ENCODE data around the gene TNFRSF8. TPM values are rescaled to one million over a fixed set of nuclear protein-coding genes. Genes with fewer than 3 reads are reported as not detected.

Gene TNFRSF8
- total and polyA plus RNA-seq, 9 of the 15 experiments (the other 6 are each of a cell fraction or from before 2014, with no cell fraction given), result 3.5 to 38.4 (median 17.1) TPM

DNA sequence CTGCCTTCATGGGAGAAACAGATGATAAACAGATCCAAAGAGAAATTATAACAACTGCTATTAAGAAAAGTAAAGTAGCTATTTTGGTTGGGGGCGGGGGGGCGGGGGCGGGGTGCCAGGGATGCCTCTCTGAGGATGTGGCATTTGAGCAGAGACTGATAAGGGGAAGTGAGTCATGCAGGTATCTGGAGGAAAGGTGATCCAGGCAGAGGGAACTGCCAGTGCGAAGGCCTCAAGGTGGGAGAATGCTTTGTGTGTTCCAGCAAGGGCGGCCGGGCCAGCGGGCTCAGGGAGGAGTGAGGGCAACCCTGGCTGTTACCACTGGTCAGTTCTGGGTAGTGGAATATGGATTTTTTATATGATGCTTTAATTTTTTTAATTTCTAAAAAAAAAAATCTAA, 96.7 kb downstream of the TNFRSF8 start (continued):
- no peak for TF ChIP-seq ETV6 (IDR thresholded peaks at IDR 0.05; ENCODE audit: borderline replicate concordance in 1 of 2, low read depth in 2 of 2, low read length in 1 of 2)
- TF ChIP-seq ETV6 (CRISPR knock-in tag; IDR thresholded peaks at IDR 0.05; ENCODE audit: borderline replicate concordance), result no peak
- TF ChIP-seq ZNF696 (CRISPR knock-in tag; conservative IDR thresholded peaks at IDR 0.05), result no peak
- TF ChIP-seq CBX8 (IDR thresholded peaks at IDR 0.05; ENCODE audit: borderline replicate concordance, extremely low read depth, low read depth, low read length, poor library complexity, severe bottlenecking), result no peak

DNA sequence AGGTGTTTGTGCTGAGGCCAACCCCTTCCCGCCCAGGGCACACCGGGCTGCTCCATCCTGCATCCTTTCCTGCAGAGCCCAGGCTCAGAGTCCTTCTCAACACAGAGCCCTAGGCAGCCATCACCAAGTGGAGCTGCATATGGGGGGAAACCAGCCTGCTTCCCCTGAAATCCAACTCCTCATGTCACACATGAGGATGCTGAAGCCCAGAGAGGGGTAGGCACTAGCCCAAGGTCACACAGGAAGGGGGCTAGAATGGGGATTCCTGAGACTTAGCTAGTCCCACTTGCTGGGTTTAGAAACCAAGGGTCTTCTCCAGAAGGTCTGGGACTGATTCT, 98.2 kb downstream of the TNFRSF8 start:
- H3K4me2 ChIP-seq (ENCODE audit: insufficient read depth, low read length), result peak overlapping the region; percentile 57; the same call in 1 of the 2 replicates
- intact Hi-C loops (cut with micrococcal nuclease), result loop anchor here (5.0 kb wide), 1 partner anchor 46 kb away; no protein-coding TSS in a partner anchor
- FAIRE-seq (no peak), DNase-seq (ENCODE audit: extremely low read depth in 1 of 4, low spot score in 3 of 4) (no peak), ATAC-seq (no peak)
- peaks cover 17% of the 10 kb centered on the region for H4K20me1 ChIP-seq (replicated peaks; ENCODE audit: control insufficient read depth, insufficient read depth, low read length)
- H2AFZ ChIP-seq (ENCODE audit: low read depth, low read length), result peak overlapping the region; percentile 65
- peaks cover 19 to 21% of the 10 kb centered on the region in 2 experiments for H3K4me1 ChIP-seq (replicated peaks in 1 of 2; ENCODE audit: control insufficient read depth in 2 of 2, insufficient read depth in 2 of 2, low read length in 2 of 2)
- no peaks in the 10 kb centered on the region for H3K9me3 ChIP-seq (replicated peaks; ENCODE audit: control insufficient read depth, insufficient read depth, low read depth, low read length)
- no peaks in the 10 kb centered on the region for H3K79me2 ChIP-seq (ENCODE audit: control insufficient read depth, insufficient read depth, low read length)
- H3K9ac ChIP-seq (ENCODE audit: insufficient read depth in 1 of 2, low read depth in 2 of 2, low read length in 2 of 2), result peak overlapping the region in 1 of 2 experiments; percentile 73; a peak in 2 of 4 replicates
- BruUV-seq (replicated peaks), result no TSS peak
- peaks cover 4% of the 10 kb centered on the region for H3K9me1 ChIP-seq (ENCODE audit: control insufficient read depth, insufficient read depth, low read length)
- WGBS (ENCODE audit: insufficient coverage, low coverage, missing lambda C conversion rate), result 90% methylated on average over 2 of the region's 2 CpGs
- H3K4me3 ChIP-seq, result no peak overlapping the region
- H3K27ac ChIP-seq (ENCODE audit: extremely low read depth, low read depth, low read length), result peak overlapping the region; percentile 67; the same call in 2 of the 3 replicates
- no peaks in the 10 kb centered on the region for H3K36me3 ChIP-seq (ENCODE audit: control insufficient read depth, insufficient read depth, low read length)
- ChIA-PET POLR2A (interaction anchor here (1.3 to 2.4 kb wide), 3 partner anchors 11 to 252 kb away, joined by 3 to 16 read pairs (median 7); no protein-coding TSS in a partner anchor), CTCF (ENCODE audit: low intra/inter-chr PET ratio) (interaction anchor here (0.6 kb wide), 1 partner anchor 37 kb away, joined by 3 read pairs; no protein-coding TSS in a partner anchor)
- no peaks in the 10 kb centered on the region for H3K27me3 ChIP-seq (ENCODE audit: control insufficient read depth in 2 of 2, insufficient read depth in 2 of 2, low read length in 2 of 2)
- in situ Hi-C loops (cut with MboI), result no loop called here
- TF ChIP-seq CREBBP (IDR thresholded peaks at IDR 0.05; ENCODE audit: low read depth, low read length) (no peak), ZNF586 (CRISPR knock-in tag; conservative IDR thresholded peaks at IDR 0.05) (no peak), RB1 (IDR thresholded peaks at IDR 0.05; ENCODE audit: low read depth) (peak; percentile 18; the same call in 1 of the 2 replicates), ZFP36 (IDR thresholded peaks at IDR 0.05; ENCODE audit: low read depth, low read length, partially characterized antibody) (peak; percentile 96), CBX1 (IDR thresholded peaks at IDR 0.05; ENCODE audit: low read depth) (peak; percentile 77; the same call in 1 of the 2 replicates), SMARCA5 (IDR thresholded peaks at IDR 0.05) (peak; percentile 94), NCOR1 (IDR thresholded peaks at IDR 0.05) (no peak), RCOR1 (IDR thresholded peaks at IDR 0.05; ENCODE audit: borderline replicate concordance in 1 of 2, low read depth in 2 of 2, low read length in 2 of 2) (peak in 1 of 2 experiments; percentile 67; a peak in 1 of 4 replicates), FOXP1 (CRISPR knock-in tag; IDR thresholded peaks at IDR 0.05) (no peak), ZNF224 (CRISPR knock-in tag; IDR thresholded peaks at IDR 0.05) (0 out of 2 replicates have a peak, but pooled peaks have one; percentile 30), ZNF431 (CRISPR knock-in tag; IDR thresholded peaks at IDR 0.05) (peak; percentile 16; the same call in 1 of the 2 replicates), LCOR (CRISPR knock-in tag; IDR thresholded peaks at IDR 0.05) (no peak), MCM3 (IDR thresholded peaks at IDR 0.05) (no peak), SIRT6 (IDR thresholded peaks at IDR 0.05; ENCODE audit: low read depth, low read length) (no peak)
- TF ChIP-seq, protein P1, sequence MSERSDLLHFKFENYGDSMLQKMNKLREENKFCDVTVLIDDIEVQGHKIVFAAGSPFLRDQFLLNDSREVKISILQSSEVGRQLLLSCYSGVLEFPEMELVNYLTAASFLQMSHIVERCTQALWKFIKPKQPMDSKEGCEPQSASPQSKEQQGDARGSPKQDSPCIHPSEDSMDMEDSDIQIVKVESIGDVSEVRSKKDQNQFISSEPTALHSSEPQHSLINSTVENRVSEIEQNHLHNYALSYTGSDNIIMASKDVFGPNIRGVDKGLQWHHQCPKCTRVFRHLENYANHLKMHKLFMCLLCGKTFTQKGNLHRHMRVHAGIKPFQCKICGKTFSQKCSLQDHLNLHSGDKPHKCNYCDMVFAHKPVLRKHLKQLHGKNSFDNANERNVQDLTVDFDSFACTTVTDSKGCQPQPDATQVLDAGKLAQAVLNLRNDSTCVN (CRISPR knock-in tag; IDR thresholded peaks at IDR 0.05), result no peak
- TF ChIP-seq, protein P2, sequence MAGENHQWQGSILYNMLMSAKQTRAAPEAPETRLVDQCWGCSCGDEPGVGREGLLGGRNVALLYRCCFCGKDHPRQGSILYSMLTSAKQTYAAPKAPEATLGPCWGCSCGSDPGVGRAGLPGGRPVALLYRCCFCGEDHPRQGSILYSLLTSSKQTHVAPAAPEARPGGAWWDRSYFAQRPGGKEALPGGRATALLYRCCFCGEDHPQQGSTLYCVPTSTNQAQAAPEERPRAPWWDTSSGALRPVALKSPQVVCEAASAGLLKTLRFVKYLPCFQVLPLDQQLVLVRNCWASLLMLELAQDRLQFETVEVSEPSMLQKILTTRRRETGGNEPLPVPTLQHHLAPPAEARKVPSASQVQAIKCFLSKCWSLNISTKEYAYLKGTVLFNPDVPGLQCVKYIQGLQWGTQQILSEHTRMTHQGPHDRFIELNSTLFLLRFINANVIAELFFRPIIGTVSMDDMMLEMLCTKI (IDR thresholded peaks at IDR 0.05; ENCODE audit: partially characterized antibody), result no peak
- TF ChIP-seq, protein P3, sequence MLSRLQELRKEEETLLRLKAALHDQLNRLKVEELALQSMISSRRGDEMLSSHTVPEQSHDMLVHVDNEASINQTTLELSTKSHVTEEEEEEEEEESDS (CRISPR knock-in tag; IDR thresholded peaks at IDR 0.05), result no peak
